PFSK-1 (cell line): Measurements from ENCODE around the gene GRB10.

Experiments used
- FOXP2 ChIP-seq: optimal IDR thresholded peaks from 2 replicates; pipeline ENCODE3; 2011; ENCODE audit warnings: borderline replicate concordance, control low read depth, inconsistent platforms; ENCODE audit not compliant: insufficient read depth; ENCODE audit errors: extremely low read length, extremely low read depth
- POLR2AphosphoS5 ChIP-seq: IDR thresholded peaks from 2 replicates; pipeline ENCODE4 v1.6.1; 2012; ENCODE audit warnings: low read depth, mild to moderate bottlenecking, control low read depth, low read length, moderate library complexity
- REST ChIP-seq, 2 experiments: IDR thresholded peaks; 2 replicates each; pipeline versions ENCODE4 v1.6.1 to v1.8.0; 2011 to 2012; ENCODE audit warnings: low read depth in 2 of 2, low read length in 2 of 2, control low read depth in 1 of 2, inconsistent platforms in 1 of 2, mild to moderate bottlenecking in 1 of 2, moderate library complexity in 1 of 2; ENCODE audit not compliant: insufficient read depth in 1 of 2
- SIN3A ChIP-seq: IDR thresholded peaks from 2 replicates; pipeline ENCODE4 v1.6.1; 2012; ENCODE audit warnings: mild to moderate bottlenecking, low read length, moderate library complexity, borderline replicate concordance; ENCODE audit not compliant: insufficient read depth
- TAF1 ChIP-seq: IDR thresholded peaks from 2 replicates; pipeline ENCODE4 v1.6.1; 2012; ENCODE audit warnings: low read length, control low read depth, borderline replicate concordance; ENCODE audit not compliant: insufficient read depth

GRB10 gene

GRCh38 chr7:50608196-50608906 is 174.3 kb downstream of the GRB10 start:
- TF ChIP-seq TAF1 (no peak), SIN3A (no peak), POLR2AphosphoS5 (no peak), REST (IDR thresholded peaks at IDR 0.05; ENCODE audit: insufficient read depth in 1 of 2, low read depth in 2 of 2, low read length in 2 of 2) (no peak), FOXP2 (no peak)

- no peak for TF ChIP-seq TAF1
- no peak for TF ChIP-seq FOXP2
- TF ChIP-seq REST (IDR thresholded peaks at IDR 0.05; ENCODE audit: insufficient read depth in 1 of 2, low read depth in 2 of 2, low read length in 2 of 2) = no peak
- no peak for TF ChIP-seq POLR2AphosphoS5
- TF ChIP-seq SIN3A = no peak
Observed at GRCh38 chr7:50607524-50608125, 175.1 kb downstream of the GRB10 start.

- no peak for TF ChIP-seq REST (IDR thresholded peaks at IDR 0.05; ENCODE audit: insufficient read depth in 1 of 2, low read depth in 2 of 2, low read length in 2 of 2)
- no peak for TF ChIP-seq TAF1
- no peak for TF ChIP-seq SIN3A
- no peak for TF ChIP-seq POLR2AphosphoS5
- no peak for TF ChIP-seq FOXP2
Observed at GRCh38 chr7:50605059-50605458, 177.6 kb downstream of the GRB10 start.

GRCh38 chr7:50603287-50603686 is 179.4 kb downstream of the GRB10 start:
- TF ChIP-seq REST (IDR thresholded peaks at IDR 0.05; ENCODE audit: insufficient read depth in 1 of 2, low read depth in 2 of 2, low read length in 2 of 2) (no peak), TAF1 (no peak)
